ENCODE results near the gene MFSD6.
"Not testable (repeated sequence)": the region's sequence is repeated elsewhere in the genome, so short reads cannot be mapped to it uniquely, and the experiment has no call there.

The MFSD6 gene

GRCh38 chr2:190466819-190467446, 58.8 kb downstream of the MFSD6 start:
- no peak for DNase-seq (ENCODE audit: low spot score)

GRCh38 chr2:190467575-190468083, 59.5 kb downstream of the MFSD6 start:
- DNase-seq (ENCODE audit: low spot score), result peak; percentile 21

GRCh38 chr2:190468354-190468753, 60.2 kb downstream of the MFSD6 start:
- not testable (repeated sequence) for DNase-seq (ENCODE audit: low spot score)

- DNase-seq (ENCODE audit: low spot score), result peak; percentile 90
These were observed 60.8 kb downstream of the MFSD6 start for GRCh38 chr2:190468814-190469569.

GRCh38 chr2:190469771-190470170, 61.6 kb downstream of the MFSD6 start:
- no peak for DNase-seq (ENCODE audit: low spot score)

- no peak for DNase-seq (ENCODE audit: low spot score)
These were observed 62.2 kb downstream of the MFSD6 start for GRCh38 chr2:190470256-190470826.

- no peak for DNase-seq (ENCODE audit: low spot score)
These were observed 69.7 kb downstream of the MFSD6 start for GRCh38 chr2:190477661-190478454.

- DNase-seq (ENCODE audit: low spot score), result no peak
These were observed 70.5 kb downstream of the MFSD6 start for GRCh38 chr2:190478572-190479195.

GRCh38 chr2:190481339-190481738, 73.2 kb downstream of the MFSD6 start:
- DNase-seq (ENCODE audit: low spot score), result no peak

- no peak for DNase-seq (ENCODE audit: low spot score)
These were observed 74.3 kb downstream of the MFSD6 start for GRCh38 chr2:190482451-190482850.

GRCh38 chr2:190486037-190486623, 78.0 kb downstream of the MFSD6 start:
- DNase-seq (ENCODE audit: low spot score), result no peak

GRCh38 chr2:190488516-190489233, 80.5 kb downstream of the MFSD6 start:
- DNase-seq (ENCODE audit: low spot score), result no peak

- DNase-seq (ENCODE audit: low spot score), result no peak
These were observed 81.3 kb downstream of the MFSD6 start for GRCh38 chr2:190489475-190489874.

- no peak for DNase-seq (ENCODE audit: low spot score)
These were observed 82.3 kb downstream of the MFSD6 start for GRCh38 chr2:190490502-190490901.

- no peak for DNase-seq (ENCODE audit: low spot score)
These were observed 84.9 kb downstream of the MFSD6 start for GRCh38 chr2:190493095-190493494.

GRCh38 chr2:190494600-190495227, 86.6 kb downstream of the MFSD6 start:
- not testable (repeated sequence) for DNase-seq (ENCODE audit: low spot score)

GRCh38 chr2:190497428-190497827, 89.3 kb downstream of the MFSD6 start:
- DNase-seq (ENCODE audit: low spot score), result no peak

- DNase-seq (ENCODE audit: low spot score), result no peak
These were observed 91.1 kb downstream of the MFSD6 start for GRCh38 chr2:190499273-190499672.

- DNase-seq (ENCODE audit: low spot score), result no peak
These were observed 91.9 kb downstream of the MFSD6 start for GRCh38 chr2:190500054-190500502.

- DNase-seq (ENCODE audit: low spot score), result no peak
These were observed 93.1 kb downstream of the MFSD6 start for GRCh38 chr2:190501231-190501630.
